ENCODE measurements around the gene MST1R. TPM values are rescaled to one million over a fixed set of nuclear protein-coding genes. Genes with fewer than 3 reads are reported as not detected.

Gene MST1R
- total RNA-seq, 1 donor: 0.72 TPM

DNA sequence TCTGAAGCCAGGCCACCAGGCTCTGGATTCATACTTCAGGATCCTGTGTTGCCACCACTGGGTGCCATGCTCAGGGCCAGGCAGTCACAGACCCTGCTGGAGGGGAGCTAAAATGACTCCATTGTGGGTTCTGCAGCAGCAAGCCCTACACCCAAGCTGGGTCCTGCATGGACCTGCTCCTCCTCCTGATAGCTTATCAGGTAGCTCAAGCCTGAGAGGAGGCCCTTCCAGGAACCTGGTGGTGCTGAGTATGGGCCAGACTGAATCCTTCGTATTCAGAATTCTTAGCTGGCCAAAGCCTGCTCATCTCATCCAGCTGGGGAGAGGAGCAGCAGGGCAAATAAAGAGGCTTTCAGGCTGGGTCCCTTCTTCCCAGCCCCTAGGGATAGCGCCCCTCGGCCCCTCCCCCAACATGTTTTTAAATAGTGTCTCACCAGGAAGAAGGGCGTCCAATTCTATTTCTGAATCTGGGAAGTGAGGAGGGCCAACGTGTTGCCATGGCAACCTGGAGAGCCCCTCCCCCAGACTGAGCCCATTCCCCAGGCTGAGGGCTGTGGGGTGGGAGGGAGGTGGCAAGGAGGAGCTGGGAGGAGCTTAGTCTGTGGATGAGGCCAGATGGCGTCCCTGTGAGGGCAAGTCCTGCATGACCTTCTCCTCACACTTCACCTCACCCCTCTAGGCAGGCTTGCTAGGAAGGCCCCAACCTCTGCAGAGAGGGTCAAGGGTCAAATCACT is 22.9 kb downstream of the MST1R start:
- no peak overlapping the region for H3K27ac ChIP-seq (ENCODE audit: low read depth, low read length)
- H2AFZ ChIP-seq (ENCODE audit: low read length): no peak overlapping the region
- no peak overlapping the region for H3K4me2 ChIP-seq (ENCODE audit: insufficient read depth, low read length)
- TF ChIP-seq, protein P1, sequence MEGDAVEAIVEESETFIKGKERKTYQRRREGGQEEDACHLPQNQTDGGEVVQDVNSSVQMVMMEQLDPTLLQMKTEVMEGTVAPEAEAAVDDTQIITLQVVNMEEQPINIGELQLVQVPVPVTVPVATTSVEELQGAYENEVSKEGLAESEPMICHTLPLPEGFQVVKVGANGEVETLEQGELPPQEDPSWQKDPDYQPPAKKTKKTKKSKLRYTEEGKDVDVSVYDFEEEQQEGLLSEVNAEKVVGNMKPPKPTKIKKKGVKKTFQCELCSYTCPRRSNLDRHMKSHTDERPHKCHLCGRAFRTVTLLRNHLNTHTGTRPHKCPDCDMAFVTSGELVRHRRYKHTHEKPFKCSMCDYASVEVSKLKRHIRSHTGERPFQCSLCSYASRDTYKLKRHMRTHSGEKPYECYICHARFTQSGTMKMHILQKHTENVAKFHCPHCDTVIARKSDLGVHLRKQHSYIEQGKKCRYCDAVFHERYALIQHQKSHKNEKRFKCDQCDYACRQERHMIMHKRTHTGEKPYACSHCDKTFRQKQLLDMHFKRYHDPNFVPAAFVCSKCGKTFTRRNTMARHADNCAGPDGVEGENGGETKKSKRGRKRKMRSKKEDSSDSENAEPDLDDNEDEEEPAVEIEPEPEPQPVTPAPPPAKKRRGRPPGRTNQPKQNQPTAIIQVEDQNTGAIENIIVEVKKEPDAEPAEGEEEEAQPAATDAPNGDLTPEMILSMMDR (IDR thresholded peaks at IDR 0.05; ENCODE audit: extremely low read depth, low read depth, low read length): no peak
- no peaks in the 10 kb centered on the region for H3K79me2 ChIP-seq (ENCODE audit: insufficient read depth, low read length)
- H3K4me1 ChIP-seq (ENCODE audit: insufficient read depth, low read length): no peaks in the 10 kb centered on the region
- peaks cover 15% of the 10 kb centered on the region for H3K27me3 ChIP-seq (ENCODE audit: insufficient read depth, low read length)
- no peak for DNase-seq (ENCODE audit: insufficient read length, low spot score, missing footprints)
- no peaks in the 10 kb centered on the region for H3K36me3 ChIP-seq (ENCODE audit: insufficient read depth, low read length)
- no peaks in the 10 kb centered on the region for H4K20me1 ChIP-seq (ENCODE audit: insufficient read depth, low read length)
- H3K4me3 ChIP-seq (ENCODE audit: insufficient read depth, low read length): no peak overlapping the region
- no peaks in the 10 kb centered on the region for H3K9me3 ChIP-seq (ENCODE audit: low read depth, low read length)

DNA sequence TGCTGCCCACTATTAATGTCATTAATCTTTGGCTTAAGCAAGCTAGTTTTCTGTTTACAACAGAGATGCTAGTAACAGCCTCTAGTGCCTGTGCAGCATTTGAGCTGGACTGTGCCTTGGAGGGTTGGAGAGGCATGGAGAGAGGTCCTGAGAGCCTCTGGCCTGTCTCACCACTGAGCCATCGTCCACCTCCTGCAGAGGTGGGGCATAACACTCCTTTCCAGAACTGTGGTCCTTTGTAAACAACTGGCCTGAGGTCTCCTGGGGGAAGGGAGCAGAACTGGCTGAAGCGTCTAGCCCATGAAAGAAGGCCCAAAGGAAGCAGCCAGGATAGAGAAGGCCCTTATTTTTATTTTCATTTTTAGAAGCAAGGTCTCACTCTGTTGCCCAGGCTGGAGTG is 24.0 kb downstream of the MST1R start:
- Histone ChIP-seq H2AFZ (ENCODE audit: low read length) (no peak overlapping the region), H3K36me3 (ENCODE audit: insufficient read depth, low read length) (no peaks in the 10 kb centered on the region), H3K4me1 (ENCODE audit: insufficient read depth, low read length) (no peaks in the 10 kb centered on the region), H3K27ac (ENCODE audit: low read depth, low read length) (no peak overlapping the region), H3K27me3 (ENCODE audit: insufficient read depth, low read length) (peaks cover 15% of the 10 kb centered on the region), H3K9me3 (ENCODE audit: low read depth, low read length) (no peaks in the 10 kb centered on the region), H4K20me1 (ENCODE audit: insufficient read depth, low read length) (no peaks in the 10 kb centered on the region), H3K4me3 (ENCODE audit: insufficient read depth, low read length) (no peak overlapping the region), H3K4me2 (ENCODE audit: insufficient read depth, low read length) (no peak overlapping the region), H3K79me2 (ENCODE audit: insufficient read depth, low read length) (no peaks in the 10 kb centered on the region)
- no peak for DNase-seq (ENCODE audit: insufficient read length, low spot score, missing footprints)
- TF ChIP-seq, protein P1 (IDR thresholded peaks at IDR 0.05; ENCODE audit: extremely low read depth, low read depth, low read length): no peak

DNA sequence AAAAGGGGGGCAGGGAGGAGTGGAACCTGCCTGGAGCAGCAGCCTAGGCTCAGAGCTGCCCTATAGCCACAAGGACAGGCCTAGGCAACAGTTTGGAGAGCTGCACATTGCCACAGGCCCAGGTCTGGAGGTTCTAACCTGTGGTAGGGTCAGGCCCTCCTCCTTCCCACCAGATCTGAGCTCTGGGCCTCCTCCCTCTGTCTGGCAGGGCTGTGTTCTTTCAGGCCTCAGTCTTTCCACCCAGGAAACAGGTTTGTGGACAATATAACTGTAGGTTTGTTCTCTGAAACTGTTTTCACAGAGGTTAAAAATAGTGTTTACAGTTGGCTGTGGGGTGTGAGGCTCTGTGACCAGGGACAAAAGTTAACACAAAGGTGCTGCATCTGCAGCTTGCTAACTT is 25.0 kb downstream of the MST1R start:
- Histone ChIP-seq H3K9me3 (ENCODE audit: low read depth, low read length) (no peaks in the 10 kb centered on the region), H3K79me2 (ENCODE audit: insufficient read depth, low read length) (no peaks in the 10 kb centered on the region), H4K20me1 (ENCODE audit: insufficient read depth, low read length) (no peaks in the 10 kb centered on the region), H3K27me3 (ENCODE audit: insufficient read depth, low read length) (peaks cover 15% of the 10 kb centered on the region), H3K4me3 (ENCODE audit: insufficient read depth, low read length) (no peak overlapping the region), H3K4me1 (ENCODE audit: insufficient read depth, low read length) (no peaks in the 10 kb centered on the region), H2AFZ (ENCODE audit: low read length) (no peak overlapping the region), H3K4me2 (ENCODE audit: insufficient read depth, low read length) (no peak overlapping the region), H3K36me3 (ENCODE audit: insufficient read depth, low read length) (no peaks in the 10 kb centered on the region), H3K27ac (ENCODE audit: low read depth, low read length) (no peak overlapping the region)
- no peak for DNase-seq (ENCODE audit: insufficient read length, low spot score, missing footprints)
- TF ChIP-seq, protein P1 (IDR thresholded peaks at IDR 0.05; ENCODE audit: extremely low read depth, low read depth, low read length): no peak

DNA sequence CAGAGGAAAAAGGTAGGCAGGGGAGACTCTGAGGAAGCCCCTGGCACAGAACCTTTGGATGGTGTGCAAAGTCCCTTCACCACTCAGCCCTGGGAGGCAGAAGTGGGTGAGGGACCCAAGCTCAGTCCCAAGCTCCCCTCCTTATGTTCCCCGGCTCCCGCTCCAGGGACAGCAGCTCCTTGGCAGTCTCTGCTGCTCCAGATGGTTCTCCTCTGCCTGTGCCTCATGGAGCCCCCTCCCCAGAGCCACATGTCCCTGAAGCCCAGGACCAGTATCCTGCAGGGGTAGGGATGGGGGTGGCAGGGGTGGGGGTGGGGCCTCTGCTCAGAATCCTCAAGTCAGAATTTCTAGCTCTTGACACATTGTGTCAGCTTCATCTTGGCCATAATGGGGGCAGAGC is 26.0 kb downstream of the MST1R start:
- TF ChIP-seq, protein P1 (IDR thresholded peaks at IDR 0.05; ENCODE audit: extremely low read depth, low read depth, low read length): no peak
- Histone ChIP-seq H3K9me3 (ENCODE audit: low read depth, low read length) (no peaks in the 10 kb centered on the region), H3K27me3 (ENCODE audit: insufficient read depth, low read length) (peaks cover 14% of the 10 kb centered on the region), H2AFZ (ENCODE audit: low read length) (no peak overlapping the region), H3K79me2 (ENCODE audit: insufficient read depth, low read length) (no peaks in the 10 kb centered on the region), H3K27ac (ENCODE audit: low read depth, low read length) (no peak overlapping the region), H3K36me3 (ENCODE audit: insufficient read depth, low read length) (no peaks in the 10 kb centered on the region), H4K20me1 (ENCODE audit: insufficient read depth, low read length) (no peaks in the 10 kb centered on the region), H3K4me2 (ENCODE audit: insufficient read depth, low read length) (no peak overlapping the region), H3K4me1 (ENCODE audit: insufficient read depth, low read length) (no peaks in the 10 kb centered on the region), H3K4me3 (ENCODE audit: insufficient read depth, low read length) (no peak overlapping the region)
- DNase-seq (ENCODE audit: insufficient read length, low spot score, missing footprints): no peak

Data from osteoblast (primary cell).